ENCODE results near the gene COL5A2. TPM values are rescaled to one million over a fixed set of nuclear protein-coding genes. Genes with fewer than 3 reads are reported as not detected.

COL5A2 gene
- polyA plus RNA-seq, 3 donors = 111 to 147 (median 133) TPM

DNA sequence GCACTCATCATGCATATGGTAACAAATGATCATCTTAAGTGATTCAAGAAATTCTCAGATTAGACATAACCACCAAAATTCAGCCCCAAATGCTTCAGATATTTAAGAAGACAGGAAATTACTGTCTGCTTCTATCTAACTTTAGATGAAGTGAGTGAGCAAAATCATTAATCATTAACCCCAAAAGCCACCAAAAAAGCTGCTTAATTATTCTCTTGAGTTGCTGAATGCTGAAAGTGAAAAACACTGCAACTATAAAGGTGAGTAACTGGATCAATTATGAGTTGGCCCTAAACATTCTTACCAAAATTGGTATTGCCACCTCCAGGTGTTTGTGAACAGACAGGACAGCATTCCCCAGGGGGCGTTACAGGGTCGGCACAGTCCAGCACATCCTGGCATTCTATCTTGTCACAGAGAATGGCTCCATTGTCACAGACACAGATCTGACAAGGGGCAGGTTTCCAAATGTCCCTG, 69.6 kb downstream of the COL5A2 start:
- no peak for DNase-seq

DNA sequence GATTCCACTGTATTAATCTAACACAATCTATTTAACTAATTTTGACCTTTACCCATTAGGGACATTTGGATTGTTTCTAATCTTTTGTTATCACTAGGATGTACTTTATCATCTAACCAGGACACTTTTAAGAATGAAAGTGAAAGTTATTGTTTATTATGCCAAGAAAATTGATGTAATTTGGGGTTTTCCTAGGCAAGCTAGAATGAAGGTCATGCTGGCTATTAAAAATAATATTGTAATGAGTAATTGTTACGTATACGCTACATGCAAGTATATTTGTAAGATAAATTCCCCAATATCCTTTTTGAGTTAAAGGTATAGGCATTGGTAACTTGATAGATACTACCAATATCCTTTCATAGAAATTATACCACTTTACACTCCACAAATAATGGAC, 74.6 kb downstream of the COL5A2 start:
- DNase-seq = no peak

DNA sequence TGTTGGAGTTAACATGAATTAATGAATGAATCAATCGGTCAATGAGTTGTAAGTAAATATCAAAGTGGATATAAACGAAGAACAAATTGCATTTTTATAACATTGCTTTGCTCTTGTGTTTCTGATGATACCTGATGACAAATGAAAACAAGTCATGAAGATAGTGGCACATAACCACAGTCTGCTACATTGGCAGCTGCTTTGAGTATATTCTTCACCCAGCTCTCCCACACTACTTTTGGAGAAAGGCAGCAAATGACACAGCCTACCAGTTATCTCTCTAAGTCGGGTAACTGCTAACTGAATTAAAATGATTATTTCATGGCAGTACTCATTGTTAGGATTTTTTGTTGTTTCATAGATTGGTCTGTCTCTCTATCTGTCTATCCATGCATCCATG, 76.8 kb downstream of the COL5A2 start:
- DNase-seq = no peak

DNA sequence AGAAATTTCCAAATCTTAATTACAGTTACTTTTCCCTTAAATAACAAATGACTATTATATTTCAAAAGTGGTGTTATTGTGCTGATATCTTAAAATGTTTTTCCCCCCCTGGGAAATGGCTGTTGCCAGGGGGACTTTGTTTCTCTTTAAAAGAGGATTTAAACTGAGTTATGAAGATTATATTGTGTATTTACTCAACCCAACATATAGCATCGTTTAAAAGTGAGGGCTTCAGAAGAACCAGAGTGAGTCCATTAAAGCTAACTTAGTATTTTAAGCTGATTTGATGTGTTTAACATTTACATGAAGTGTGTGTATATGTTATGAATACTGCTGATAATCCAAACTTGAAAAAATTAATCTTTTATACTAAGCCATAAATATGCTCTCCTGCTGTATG, 81.6 kb downstream of the COL5A2 start:
- DNase-seq = no peak

DNA sequence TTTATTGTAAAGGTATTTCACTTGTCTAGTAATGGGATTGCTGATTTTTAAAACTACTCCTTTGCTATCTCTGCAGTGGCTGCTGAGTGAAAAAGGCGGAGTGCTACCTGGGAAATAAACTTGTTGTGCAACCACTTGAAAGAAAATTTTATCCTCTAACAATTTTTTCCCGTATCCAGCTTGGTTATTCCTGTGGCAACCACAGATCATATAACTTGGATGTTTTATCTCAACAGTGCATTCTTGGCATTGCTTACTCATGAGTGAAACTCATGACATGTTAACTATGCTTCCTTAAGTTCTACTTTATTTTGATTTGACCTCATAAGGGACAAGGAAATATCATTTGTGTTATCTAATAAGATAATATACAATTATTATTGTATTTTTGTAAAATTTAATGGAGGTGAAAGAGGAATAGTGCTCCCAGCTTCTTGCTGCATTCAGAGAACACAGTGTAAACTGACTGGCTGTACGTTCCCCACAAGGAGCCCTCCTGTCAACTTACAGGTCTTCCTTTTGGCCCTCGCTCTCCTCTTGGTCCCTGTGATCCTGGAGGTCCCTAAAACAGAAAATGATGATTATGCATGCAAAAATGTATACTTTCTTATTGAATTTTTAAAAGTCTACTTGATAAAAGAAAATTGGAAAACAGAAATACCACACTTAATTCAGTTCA, 82.7 kb downstream of the COL5A2 start:
- DNase-seq = no peak

DNA sequence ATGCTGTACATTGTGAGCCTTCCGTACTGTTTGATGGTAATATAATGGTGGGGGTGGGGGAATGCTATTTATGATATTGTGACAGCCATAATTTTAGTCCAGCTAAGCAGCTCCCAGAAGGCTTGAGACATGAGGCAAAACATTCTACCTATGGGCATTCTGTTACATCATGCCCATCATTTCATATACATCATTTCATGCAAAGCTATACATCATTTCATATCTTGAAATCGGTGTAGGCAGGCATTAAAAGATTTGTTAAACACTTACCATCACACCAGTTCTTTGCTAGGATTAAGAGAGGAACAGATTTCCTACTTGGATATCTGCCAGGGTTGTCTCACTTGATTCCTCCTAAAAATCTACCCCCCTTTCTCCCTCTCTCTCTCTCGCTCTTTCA, 84.5 kb downstream of the COL5A2 start:
- DNase-seq = no peak

DNA sequence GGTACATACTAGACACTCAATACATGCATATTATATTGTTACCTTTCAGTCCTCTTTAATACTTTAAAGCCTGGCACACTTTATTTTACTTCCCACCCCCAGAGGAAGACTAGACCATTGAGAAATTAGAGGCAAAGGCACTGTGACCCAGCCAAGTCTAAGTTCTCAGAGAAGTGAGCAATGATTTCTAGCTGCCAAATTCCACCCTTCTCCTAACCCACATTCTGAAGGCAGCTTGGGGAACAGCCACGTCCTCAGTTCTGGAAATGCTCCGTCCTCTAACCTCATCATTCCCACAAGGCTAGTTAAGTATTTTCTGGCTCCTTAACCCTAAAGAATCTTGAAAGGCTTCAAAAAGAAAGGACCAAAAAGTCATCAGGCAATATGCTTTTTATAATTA, 86.6 kb downstream of the COL5A2 start:
- no peak for DNase-seq

DNA sequence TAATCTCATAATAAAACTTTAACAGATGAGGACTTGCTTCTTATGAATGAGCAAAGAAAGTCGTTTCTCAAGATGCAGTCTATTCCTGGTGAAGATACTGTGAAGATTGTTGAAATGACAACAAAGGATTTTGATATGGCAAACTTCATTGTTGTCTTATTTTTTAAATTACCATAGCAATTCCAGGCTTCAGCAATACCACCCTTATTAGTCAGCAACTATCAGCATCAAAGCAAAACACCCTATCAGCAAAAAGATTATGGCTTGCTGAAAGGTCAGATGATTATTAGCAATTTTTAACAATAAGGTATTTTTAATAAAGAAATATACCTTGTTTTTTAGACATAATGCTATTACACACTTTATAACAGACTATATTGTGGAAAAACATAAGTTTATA, 88.3 kb downstream of the COL5A2 start:
- no peak for DNase-seq

DNA sequence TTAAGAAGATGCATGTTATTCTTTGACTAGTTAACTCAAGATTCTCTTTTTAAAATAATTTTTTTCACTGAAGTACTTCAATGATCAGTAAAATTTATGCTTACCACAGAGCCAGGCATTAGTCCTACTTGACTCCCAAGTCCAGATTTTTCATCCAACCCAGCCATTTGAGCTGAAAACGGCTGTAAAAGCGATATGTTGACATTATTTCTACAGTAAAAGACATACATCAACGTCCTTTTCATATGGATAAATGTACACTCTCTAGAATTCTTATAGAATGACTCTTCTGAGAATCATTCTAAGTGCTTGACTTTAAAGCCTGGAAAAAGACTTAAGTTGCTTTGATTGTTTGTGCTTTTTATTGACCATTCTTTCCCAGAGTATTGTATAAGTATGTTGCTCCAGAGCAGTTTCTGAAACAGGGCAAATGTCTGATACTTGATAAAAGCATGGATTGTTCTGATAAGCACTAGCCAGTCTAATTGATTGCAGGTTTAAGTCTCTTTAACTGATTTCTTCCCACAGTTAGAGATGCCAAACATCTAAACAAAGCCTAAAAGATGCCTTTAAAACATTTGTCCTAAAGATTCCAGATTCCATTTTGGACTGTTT, 90.9 kb downstream of the COL5A2 start:
- DNase-seq = no peak

DNA sequence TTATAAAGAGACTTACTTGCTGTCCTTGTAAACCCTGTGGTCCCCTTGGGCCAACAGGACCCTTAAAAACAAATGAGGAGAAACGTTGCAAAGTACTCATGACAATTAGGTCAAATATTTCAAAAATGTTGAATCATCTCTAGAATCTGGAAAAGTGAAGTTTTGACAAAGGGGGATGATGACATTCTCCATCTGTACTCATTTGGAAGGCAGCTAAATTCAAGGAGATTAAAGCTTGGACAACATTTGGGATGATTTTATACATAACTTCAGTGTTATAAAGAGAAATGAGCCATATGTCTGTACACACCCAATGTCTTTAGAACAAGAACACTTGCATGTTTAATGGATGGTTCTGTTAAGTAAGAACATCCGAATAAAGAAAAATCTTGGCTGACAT, 92.9 kb downstream of the COL5A2 start:
- peak; percentile 45 for DNase-seq

DNA sequence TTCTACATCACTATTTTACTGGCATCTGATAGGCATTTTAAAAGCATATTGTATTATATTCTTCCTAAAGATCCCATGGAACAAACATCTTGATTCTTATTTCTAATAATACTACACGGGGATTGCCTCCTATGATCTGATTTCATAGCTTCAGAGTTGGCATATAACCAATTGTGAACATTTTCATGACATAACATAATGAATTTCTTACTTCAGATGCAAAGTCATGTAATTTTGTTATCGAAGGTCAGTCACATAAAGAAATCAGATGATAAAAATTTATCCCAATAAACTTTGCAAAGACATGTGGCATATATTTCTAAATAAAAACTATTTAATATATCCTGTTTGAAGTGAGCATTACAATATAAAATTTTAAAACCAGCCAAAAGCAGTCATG, 93.3 kb downstream of the COL5A2 start:
- no peak for DNase-seq

DNA sequence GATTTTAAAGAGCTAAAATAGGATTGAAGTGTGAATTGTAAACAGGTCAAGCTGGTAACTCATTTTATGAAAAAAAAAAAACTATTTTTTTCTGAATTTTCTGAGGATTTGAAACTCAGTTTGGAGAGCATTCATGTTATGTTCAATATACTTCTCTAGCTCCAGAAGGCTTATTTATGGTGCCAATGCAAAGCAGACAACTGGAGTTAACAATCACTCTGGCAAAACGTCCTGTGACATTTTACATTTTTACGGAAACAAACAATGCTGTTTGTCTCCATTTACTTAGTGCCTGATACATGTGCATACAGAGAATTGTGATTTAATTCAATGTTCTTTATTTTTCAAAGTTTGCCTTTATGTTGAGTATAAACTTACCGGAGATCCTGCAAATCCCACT, 96.0 kb downstream of the COL5A2 start:
- no peak for DNase-seq

DNA sequence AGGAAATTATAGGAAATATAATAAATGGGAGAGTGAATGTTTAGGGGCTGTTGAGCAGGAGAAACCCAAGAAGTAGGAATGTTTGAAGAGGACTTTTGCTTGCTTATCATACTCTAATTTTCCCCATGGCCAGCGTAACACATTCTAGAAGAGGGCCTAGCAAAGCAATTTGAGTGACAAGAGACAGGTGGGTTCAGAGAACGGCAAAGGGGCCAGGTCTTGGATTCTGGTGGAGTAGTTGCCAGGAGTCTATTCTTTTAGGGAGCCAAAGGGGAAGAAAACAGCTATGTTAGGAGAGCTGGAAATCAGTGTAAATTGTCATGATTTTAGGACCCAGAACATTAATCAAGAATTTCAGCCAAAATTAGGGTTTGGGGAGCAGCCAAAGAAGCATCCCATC, 96.5 kb downstream of the COL5A2 start:
- DNase-seq = no peak

DNA sequence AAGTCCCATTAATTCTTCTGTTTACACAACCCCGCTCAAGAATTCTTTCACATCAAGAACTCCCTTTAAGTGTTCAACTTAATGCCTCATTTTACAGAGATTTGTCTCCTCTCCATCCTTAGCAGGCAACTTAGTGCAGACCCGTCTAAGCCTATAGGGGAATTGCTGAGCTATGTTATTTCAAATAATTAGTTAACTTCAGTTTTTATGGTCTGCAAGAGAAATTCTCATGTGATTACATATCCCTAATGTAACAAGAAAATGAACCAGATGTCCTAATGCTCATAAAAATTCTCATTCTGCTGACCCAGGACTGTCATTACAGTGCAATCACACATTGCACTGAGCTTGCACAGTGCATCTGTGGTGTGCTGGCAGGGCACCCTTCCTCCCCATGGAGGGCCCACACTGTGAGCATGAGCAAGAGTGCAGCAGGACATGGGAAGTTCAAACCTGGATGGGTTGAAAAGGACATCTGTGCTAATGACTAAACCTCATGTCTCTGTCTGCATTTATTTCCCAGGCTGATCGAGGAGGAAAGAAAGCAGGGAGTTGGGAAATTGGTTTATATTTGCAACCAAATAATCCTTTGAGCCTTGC, 97.1 kb downstream of the COL5A2 start:
- peak; percentile 36 for DNase-seq

DNA sequence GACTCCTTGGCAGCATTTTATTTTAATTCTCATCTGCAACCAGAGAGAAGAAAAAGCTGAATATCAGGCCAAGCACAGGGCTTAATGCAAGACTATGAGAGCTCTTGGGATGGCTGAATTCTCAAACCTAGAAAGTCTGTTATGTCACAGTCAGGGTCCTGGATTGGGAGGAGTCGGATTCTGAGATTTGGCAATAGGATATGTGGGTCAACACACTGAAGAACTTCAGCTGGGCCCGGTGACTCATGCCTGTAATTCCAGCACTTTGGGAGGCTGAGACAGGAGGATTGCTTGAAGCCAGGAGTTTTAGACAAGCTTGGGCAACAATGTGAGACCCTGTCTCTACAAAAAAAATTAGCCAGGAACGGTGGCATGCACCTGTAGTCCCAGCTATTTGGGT, 103.0 kb downstream of the COL5A2 start:
- DNase-seq = no peak

DNA sequence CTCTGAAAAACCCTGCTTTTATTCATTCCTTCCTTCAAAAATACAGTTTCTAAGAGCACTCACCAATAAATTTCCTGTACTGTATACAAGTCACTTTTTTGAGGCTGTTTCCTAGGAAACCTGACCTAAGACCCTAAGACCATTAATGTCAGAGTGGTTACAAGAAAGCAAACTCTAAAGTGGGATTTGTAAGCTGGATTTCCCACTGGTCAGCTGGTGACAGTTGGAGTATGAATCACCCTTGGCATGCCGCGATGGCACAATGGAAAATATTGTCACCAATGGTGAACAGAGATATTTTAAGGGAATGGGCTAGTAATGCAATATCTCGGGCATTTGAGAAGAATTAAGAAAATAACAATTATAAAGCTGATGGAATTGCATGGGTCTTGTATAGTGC, 103.4 kb downstream of the COL5A2 start:
- no peak for DNase-seq

DNA sequence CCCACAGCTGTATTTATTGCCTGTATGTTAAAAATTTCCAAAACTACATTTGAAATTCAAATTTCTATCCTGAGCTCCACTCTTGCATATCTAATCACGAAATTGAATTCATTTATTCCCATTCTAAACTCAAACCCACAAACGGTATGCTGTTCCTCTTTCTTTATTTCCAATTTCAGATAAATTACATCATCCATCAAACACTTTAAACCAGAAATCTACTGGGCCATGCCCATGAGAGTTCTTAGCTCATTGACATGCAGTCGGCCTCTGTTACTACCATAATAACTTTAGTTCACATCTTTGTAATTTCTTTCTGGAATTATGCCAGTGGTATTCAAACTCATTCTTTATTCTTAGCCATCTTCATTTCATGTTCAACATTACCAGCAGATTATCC, 105.1 kb downstream of the COL5A2 start:
- no peak for DNase-seq

DNA sequence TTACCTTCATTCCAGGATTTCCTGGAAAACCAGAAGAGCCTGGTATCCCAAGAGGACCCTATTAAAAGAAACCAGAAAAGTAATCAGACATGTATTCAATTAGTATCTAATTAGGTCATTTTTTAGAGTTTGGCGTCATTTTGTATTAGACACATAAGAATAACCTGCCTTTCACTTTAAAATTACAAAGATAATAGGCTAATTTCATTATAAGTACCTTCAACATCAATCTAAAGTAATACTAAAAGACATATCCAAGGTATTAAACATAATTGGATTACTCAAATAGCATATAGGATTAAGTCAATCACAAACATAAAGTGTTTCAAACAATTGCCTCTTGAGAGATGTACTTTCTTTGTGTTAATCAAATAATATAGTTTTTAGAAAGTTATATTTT, 107.5 kb downstream of the COL5A2 start:
- no peak for DNase-seq

DNA sequence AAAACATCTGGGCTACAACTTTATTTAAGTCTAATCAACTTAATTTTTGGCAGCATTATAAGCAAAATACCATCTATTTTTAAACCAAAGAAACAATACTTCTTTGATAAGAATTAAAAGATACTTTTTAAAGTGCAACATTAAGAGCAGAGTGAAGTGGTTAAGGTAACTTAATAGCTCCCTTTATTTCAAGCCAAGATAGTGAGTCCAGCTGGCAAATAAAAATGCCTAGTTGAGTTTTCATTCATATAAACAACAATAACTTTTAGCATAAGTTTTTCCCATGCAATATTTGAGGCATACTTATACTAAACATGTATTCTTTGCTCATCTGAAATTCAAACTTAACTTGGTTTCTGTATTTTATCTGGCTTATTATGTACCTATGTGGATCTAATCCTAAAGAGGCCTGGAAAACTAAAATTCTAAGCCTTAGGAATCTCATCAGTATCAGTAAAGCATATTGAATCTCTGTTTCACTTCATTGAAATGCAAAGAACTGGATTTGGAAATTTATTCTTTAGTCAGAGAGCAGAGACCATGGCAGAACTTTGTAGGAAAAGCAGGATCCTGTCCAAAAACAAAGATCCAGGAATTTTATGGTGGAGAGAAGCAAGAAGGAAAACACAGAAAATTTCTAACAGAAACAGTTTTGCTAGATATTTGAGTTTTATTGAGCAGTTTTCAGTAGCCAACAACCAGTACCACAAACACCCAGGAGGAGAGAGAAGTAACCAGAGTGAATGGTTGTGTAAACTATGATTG, 109.5 kb downstream of the COL5A2 start:
- no peak for DNase-seq

DNA sequence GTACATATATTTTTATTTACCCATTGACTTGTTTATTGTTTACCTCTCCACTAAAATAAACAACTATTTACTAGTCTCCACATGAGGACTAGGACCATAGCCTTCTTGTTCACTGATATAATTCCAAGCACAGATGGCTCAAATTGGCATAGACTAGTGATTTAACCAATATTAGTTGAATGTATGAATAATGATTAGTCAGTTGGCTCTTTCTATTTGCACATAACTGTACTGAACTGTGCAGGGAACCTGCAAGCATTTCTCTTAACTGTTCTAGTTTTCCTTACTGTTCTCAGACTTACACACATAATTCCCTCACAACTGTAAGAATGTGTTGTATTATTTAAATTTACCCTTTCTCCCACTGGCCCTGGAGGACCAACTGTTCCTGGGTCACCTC, 113.5 kb downstream of the COL5A2 start:
- no peak for DNase-seq

DNA sequence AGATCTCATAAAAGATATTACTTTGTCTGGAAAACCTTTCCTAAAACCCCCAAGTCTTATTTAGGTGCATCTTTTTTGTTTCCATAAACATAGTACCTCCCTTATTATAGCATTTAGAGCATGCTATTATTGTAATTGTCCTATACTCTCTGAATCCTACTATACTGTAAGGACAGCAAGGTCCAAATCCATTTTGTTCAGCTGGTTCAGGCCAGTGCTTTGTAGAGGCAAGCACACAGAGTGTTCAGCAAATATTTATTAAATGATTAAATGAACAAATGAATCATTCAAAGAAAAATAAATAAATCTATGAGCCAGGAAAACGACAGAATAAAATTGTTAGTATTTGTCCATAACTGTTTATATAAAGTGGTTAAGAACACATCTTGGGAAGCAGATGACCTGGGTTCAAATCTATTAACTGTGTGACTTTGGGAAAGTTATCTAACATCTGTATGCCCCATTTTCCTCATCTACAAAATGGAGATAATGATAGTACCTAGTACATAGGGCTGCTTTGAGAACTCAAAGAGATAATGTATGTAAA, 119.4 kb downstream of the COL5A2 start:
- DNase-seq = no peak

DNA sequence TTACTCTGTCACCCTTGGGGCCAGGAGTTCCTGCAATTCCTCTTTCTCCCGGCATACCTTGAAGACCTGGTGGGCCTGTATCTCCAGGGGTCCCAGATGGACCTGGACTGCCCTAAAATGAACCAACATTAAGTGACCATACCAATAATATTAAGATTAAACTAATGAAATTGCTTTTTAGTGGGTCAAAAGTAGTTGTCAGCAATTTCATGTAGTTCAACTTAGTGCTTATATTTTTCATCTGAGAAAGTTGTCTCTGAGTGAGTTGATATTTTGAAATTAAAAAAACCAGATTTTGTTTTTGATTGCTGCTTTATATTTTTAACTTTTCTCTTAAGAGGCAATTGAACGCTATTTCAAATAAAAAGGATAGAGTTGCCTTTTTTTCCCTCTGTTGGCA, 122.2 kb downstream of the COL5A2 start:
- DNase-seq = no peak

All from renal pelvis (tissue), 4 donors.